GM12878 (cell line): ENCODE data around the gene NR2F2. TPM values are rescaled to one million over a fixed set of nuclear protein-coding genes. Genes with fewer than 3 reads are reported as not detected.

Experiments
- ATAC-seq: fragments of 200-7000 bp; cut with Tn5 transposase; 3 replicates; pipeline ENCODE4 v1.9.1; 2020; ENCODE audit warnings: mild to moderate bottlenecking, moderate library complexity
- BruUV-seq: library from RNA; stranded (reverse); fragments of 400-500 nt; replicated peaks from 2 replicates; lab custom pipeline; 2021; lab: Mats Ljungman, UMichigan
- CTCF ChIA-PET: fragments of 300-600 bp; sonication (Branson Sonifier 250); formaldehyde crosslinking; extraction: SDS; loops from one replicate; lab custom pipeline; 2021; ENCODE audit warnings: inconsistent platforms; lab: Yijun Ruan, JAX
- POLR2A ChIA-PET: fragments of 350-600 bp; formaldehyde crosslinking; extraction: SDS; loops from one replicate; lab custom pipeline; 2021; ENCODE audit warnings: inconsistent platforms; lab: Charles Lee
- RAD21 ChIA-PET: fragments of 300-600 bp; sonication (Branson Sonifier 250); formaldehyde crosslinking; loops from one replicate; lab custom pipeline; 2023; ENCODE audit warnings: antibody characterized with exemption; ENCODE audit not compliant: unreplicated experiment; lab: Charles Lee
- SMC1A ChIA-PET: fragments of 300-600 bp; sonication (Branson Sonifier 250); formaldehyde crosslinking; loops from one replicate; lab custom pipeline; 2023; ENCODE audit not compliant: unreplicated experiment, uncharacterized antibody; lab: Charles Lee
- DNase-seq: peaks from one replicate; pipeline ENCODE4 v3.0.0-alpha.2; 2011; ENCODE audit warnings: low read depth, low spot score
- FAIRE-seq: peaks from 3 replicates; lab custom pipeline; 2011; peaks lifted over from hg19 to GRCh38; lab: Jason Lieb, UNC
- H2AFZ ChIP-seq: 2 replicates; pipeline ENCODE4 v1.6.0; 2011; ENCODE audit warnings: low read depth, low read length, control low read depth; ENCODE audit not compliant: control insufficient read depth
- H3K27ac ChIP-seq: 2 replicates; pipeline ENCODE4 v1.5.1; 2011; ENCODE audit warnings: control low read depth; ENCODE audit not compliant: control insufficient read depth, insufficient read depth
- H3K27me3 ChIP-seq, 2 experiments: replicated peaks in 1 of 2; 2 replicates each; pipeline versions ENCODE4 v1.6.0 to v1.6.1; 2011; ENCODE audit warnings: low read length in 1 of 2; ENCODE audit not compliant: control insufficient read depth in 2 of 2, insufficient read depth in 2 of 2
- H3K36me3 ChIP-seq, 2 experiments: 2 replicates each; pipeline ENCODE4 v1.5.1; 2011; ENCODE audit warnings: low read length in 1 of 2; ENCODE audit not compliant: control insufficient read depth in 2 of 2, insufficient read depth in 2 of 2
- H3K4me1 ChIP-seq: 2 replicates; pipeline ENCODE4 v1.6.1; 2011; ENCODE audit warnings: mild to moderate bottlenecking, low read length, moderate library complexity, mixed read lengths; ENCODE audit not compliant: control insufficient read depth, insufficient read depth
- H3K4me2 ChIP-seq: 2 replicates; pipeline ENCODE4 v1.6.0; 2011; ENCODE audit warnings: control low read depth; ENCODE audit not compliant: control insufficient read depth, insufficient read depth
- H3K4me3 ChIP-seq: fragments of 200-600 bp; sonication (generic); 2 replicates; pipeline ENCODE4 v1.5.1; 2016
- H3K79me2 ChIP-seq: 2 replicates; pipeline ENCODE4 v1.6.0; 2011; ENCODE audit warnings: low read length; ENCODE audit not compliant: control insufficient read depth, insufficient read depth
- H3K9ac ChIP-seq: 2 replicates; pipeline ENCODE4 v1.8.0; 2011; ENCODE audit warnings: low read length, control low read depth, mixed read lengths; ENCODE audit not compliant: control insufficient read depth, insufficient read depth
- H3K9me3 ChIP-seq: replicated peaks from 3 replicates; pipeline ENCODE4 v1.5.1; 2011; ENCODE audit warnings: mild to moderate bottlenecking, low read length; ENCODE audit not compliant: control insufficient read depth, insufficient read depth
- H4K20me1 ChIP-seq: 2 replicates; pipeline ENCODE4 v1.6.0; 2011; ENCODE audit not compliant: control insufficient read depth, insufficient read depth
- CBX3 ChIP-seq: fragments of 200-600 bp; sonication (generic); IDR thresholded peaks from 2 replicates; pipeline ENCODE4 v1.6.1; 2016; ENCODE audit warnings: low read depth, borderline replicate concordance
- IKZF2 ChIP-seq, 2 experiments: fragments of 450-650 bp; IDR thresholded peaks; 2 replicates each; pipeline ENCODE4 v1.6.1; 2017; ENCODE audit warnings: mild to moderate bottlenecking in 2 of 2, moderate library complexity in 2 of 2
- MTA2 ChIP-seq: fragments of 450-650 bp; IDR thresholded peaks from 2 replicates; pipeline ENCODE4 v1.6.1; 2016; ENCODE audit warnings: low read depth, mild to moderate bottlenecking, moderate library complexity
- NFXL1 ChIP-seq: fragments of 450-650 bp; IDR thresholded peaks from 2 replicates; pipeline ENCODE4 v1.6.1; 2017; ENCODE audit warnings: antibody characterized with exemption, mild to moderate bottlenecking, borderline replicate concordance
- NRF1 ChIP-seq: conservative IDR thresholded peaks from 2 replicates; pipeline ENCODE4 v1.6.1; 2011; ENCODE audit warnings: mild to moderate bottlenecking, low read depth, low read length, improper control_type of control experiment
- RAD21 ChIP-seq: IDR thresholded peaks from 2 replicates; pipeline ENCODE4 v1.6.1; 2011; ENCODE audit warnings: mild to moderate bottlenecking, low read depth, low read length, moderate library complexity; ENCODE audit not compliant: insufficient read depth
- RB1 ChIP-seq: fragments of 450-650 bp; formaldehyde crosslinking; IDR thresholded peaks from 2 replicates; pipeline ENCODE4 v1.6.1; 2017; ENCODE audit warnings: mild to moderate bottlenecking, borderline replicate concordance
- SMC3 ChIP-seq: IDR thresholded peaks from 2 replicates; pipeline ENCODE4 v1.6.1; 2011; ENCODE audit warnings: low read length, improper control_type of control experiment, borderline replicate concordance
- SREBF2 ChIP-seq: IDR thresholded peaks from 2 replicates; pipeline ENCODE4 v1.6.1; 2012; ENCODE audit warnings: mild to moderate bottlenecking, low read length
- TCF3 ChIP-seq: IDR thresholded peaks from 2 replicates; pipeline ENCODE4 v1.6.1; 2012; ENCODE audit warnings: low read depth, mild to moderate bottlenecking, low read length, borderline replicate concordance; ENCODE audit not compliant: insufficient read depth
- ZBED1 ChIP-seq: IDR thresholded peaks from 2 replicates; pipeline ENCODE4 v1.6.1; 2016; ENCODE audit warnings: borderline replicate concordance
- WGBS: methylation state at CpG from one replicate; pipeline ENCODE4 v1.1.6; 2016; ENCODE audit warnings: low lambda C conversion rate; ENCODE audit not compliant: insufficient replicate concordance, insufficient coverage; ENCODE audit errors: missing lambda C conversion rate; 5-methylcytosine and 5-hydroxymethylcytosine counted together
- in situ Hi-C: fragments of 300-500 bp; cut with MboI; formaldehyde crosslinking; loops from 9 replicates; pipeline ENCODE4 v1.14.3; 2018; ENCODE audit warnings: mixed read lengths
- intact Hi-C: fragments of 100-400 bp; cut with micrococcal nuclease; formaldehyde crosslinking; loops from one replicate; pipeline ENCODE4 v1.14.2; 2022; ENCODE audit not compliant: unreplicated experiment
- polyA plus RNA-seq, 11 experiments: library from polyadenylated mRNA; depleted of rRNA in 4 of 11; unstranded in 6 of 11; stranded (reverse) in 5 of 11; fragments of >200 nt; fragmentation: Nextera tagmentation in 4 of 11; fragmentation: Illumina TruSeq in 1 of 11; extraction: Ambion mirVana in 4 of 11; extraction: Trizol in 1 of 11; gene quantifications; 1 replicate in 1 of 11; 2 replicates in 10 of 11; pipeline versions ENCODE4 v1.2.1 to v1.2.3, GENCODE V29; 2011 to 2016; ENCODE audit warnings: inconsistent platforms in 2 of 11, missing spikeins in 2 of 11, low read depth in 1 of 11
- total RNA-seq, 4 experiments: library from RNA; depleted of rRNA in 3 of 4; stranded (reverse); fragments of >200 nt in 3 of 4; fragmentation: Illumina TruSeq in 1 of 4; extraction: Trizol in 1 of 4; gene quantifications; 2 replicates each; pipeline versions ENCODE4 v1.2.1 to v1.2.3, GENCODE V29; 2013 to 2021
- TF ChIP-seq, protein P1 (sequence below): IDR thresholded peaks from 2 replicates; pipeline ENCODE4 v1.6.1; 2011; ENCODE audit warnings: low read depth, low read length, improper control_type of control experiment, borderline replicate concordance
- TF ChIP-seq, protein P2 (sequence below): fragments of 450-650 bp; IDR thresholded peaks from 2 replicates; pipeline ENCODE4 v1.6.1; 2018; ENCODE audit warnings: borderline replicate concordance, mild to moderate bottlenecking; ENCODE audit not compliant: partially characterized antibody
- TF ChIP-seq, protein P3 (sequence below): IDR thresholded peaks from 2 replicates; pipeline ENCODE4 v1.6.1; 2012; ENCODE audit warnings: low read depth, low read length, improper control_type of control experiment
- TF ChIP-seq, protein P4 (sequence below): IDR thresholded peaks from 2 replicates; pipeline ENCODE4 v1.6.1; 2011; ENCODE audit warnings: mild to moderate bottlenecking, low read depth, low read length, moderate library complexity; ENCODE audit not compliant: insufficient replicate concordance
- TF ChIP-seq, protein P5 (sequence below): fragments of 450-650 bp; IDR thresholded peaks from 2 replicates; pipeline ENCODE4 v1.6.1; 2017; ENCODE audit warnings: low read depth, mild to moderate bottlenecking, moderate library complexity

Gene NR2F2
- total and polyA plus RNA-seq, 10 of the 15 experiments (the other 5 are each of a cell fraction or from before 2014, with no cell fraction given) = 1.1 to 10.1 (median 3.2) TPM

DNA sequence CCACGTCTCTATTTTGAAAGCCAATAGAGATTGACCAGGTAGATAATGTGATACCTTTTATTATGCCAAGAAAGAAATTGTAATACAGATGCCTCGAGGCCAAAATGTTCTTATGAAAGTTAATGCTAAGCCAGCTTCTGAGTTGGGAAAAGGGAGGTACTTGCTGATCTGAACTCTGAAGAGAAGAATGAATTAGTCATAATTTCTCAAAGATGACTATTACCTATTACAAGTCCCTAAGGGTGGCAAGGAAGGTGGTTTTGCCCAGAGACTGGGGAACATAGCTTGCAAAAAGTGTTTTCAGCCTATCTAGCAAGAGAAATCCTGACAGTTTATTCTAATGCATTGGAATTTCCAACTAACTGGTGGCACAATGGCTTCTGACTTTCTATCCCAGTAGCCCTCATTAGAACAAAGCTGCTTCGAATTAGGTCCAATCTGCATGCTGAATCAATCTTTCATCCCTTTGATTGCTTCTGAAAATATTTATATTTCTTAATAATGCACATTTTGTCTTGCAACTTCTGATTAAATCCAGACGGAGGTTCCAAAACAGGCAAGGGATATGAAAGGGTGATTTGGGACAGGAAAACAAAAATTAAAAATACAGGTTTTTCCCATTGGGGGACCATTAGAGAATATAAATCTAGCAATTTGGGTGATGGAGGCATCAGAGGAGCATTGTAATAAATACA lies 17.7 kb upstream of the NR2F2 start:
- Histone ChIP-seq H4K20me1 (no peaks in the 10 kb centered on the region), H3K27me3 (no peaks in the 10 kb centered on the region), H3K9me3 (no peaks in the 10 kb centered on the region), H3K4me3 (no peak overlapping the region), H2AFZ (no peak overlapping the region), H3K4me1 (no peaks in the 10 kb centered on the region), H3K79me2 (no peaks in the 10 kb centered on the region), H3K4me2 (no peak overlapping the region), H3K36me3 (no peaks in the 10 kb centered on the region), H3K9ac (no peak overlapping the region), H3K27ac (no peak overlapping the region)
- RAD21 ChIA-PET = interaction anchor here (1.0 kb wide), 1 partner anchor 1026 kb away, joined by 4 read pairs; no protein-coding TSS in a partner anchor
- POLR2A ChIA-PET = interaction anchor here (1.2 kb wide), 1 partner anchor 339 kb away, joined by 3 read pairs; no protein-coding TSS in a partner anchor
- ATAC-seq (peak; percentile 31; the same call in 1 of the 3 replicates), DNase-seq (no peak), FAIRE-seq (no peak)
- under 1% methylated on average over 4 of the region's 4 CpGs for WGBS
- in situ Hi-C loops = no loop called here
- SMC1A ChIA-PET = interaction anchor here (1.0 to 3.6 kb wide), 2 partner anchors 8 to 264 kb away, joined by 3 to 26 read pairs; no protein-coding TSS in a partner anchor
- CTCF ChIA-PET = interaction anchor here (0.6 to 1.4 kb wide), 3 partner anchors 9 to 1024 kb away, joined by 3 to 4 read pairs (median 4); no protein-coding TSS in a partner anchor
- no TSS peak for BruUV-seq
- intact Hi-C loops = no loop called here
- TF ChIP-seq TCF3 (no peak), SREBF2 (no peak), ZBED1 (no peak), CBX3 (no peak), RAD21 (no peak), IKZF2 (IDR thresholded peaks at IDR 0.05) (no peak), NFXL1 (no peak), RB1 (no peak), NRF1 (no peak), MTA2 (no peak), SMC3 (no peak)
- TF ChIP-seq, protein P1, sequence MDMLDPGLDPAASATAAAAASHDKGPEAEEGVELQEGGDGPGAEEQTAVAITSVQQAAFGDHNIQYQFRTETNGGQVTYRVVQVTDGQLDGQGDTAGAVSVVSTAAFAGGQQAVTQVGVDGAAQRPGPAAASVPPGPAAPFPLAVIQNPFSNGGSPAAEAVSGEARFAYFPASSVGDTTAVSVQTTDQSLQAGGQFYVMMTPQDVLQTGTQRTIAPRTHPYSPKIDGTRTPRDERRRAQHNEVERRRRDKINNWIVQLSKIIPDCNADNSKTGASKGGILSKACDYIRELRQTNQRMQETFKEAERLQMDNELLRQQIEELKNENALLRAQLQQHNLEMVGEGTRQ = no peak
- TF ChIP-seq, protein P2, sequence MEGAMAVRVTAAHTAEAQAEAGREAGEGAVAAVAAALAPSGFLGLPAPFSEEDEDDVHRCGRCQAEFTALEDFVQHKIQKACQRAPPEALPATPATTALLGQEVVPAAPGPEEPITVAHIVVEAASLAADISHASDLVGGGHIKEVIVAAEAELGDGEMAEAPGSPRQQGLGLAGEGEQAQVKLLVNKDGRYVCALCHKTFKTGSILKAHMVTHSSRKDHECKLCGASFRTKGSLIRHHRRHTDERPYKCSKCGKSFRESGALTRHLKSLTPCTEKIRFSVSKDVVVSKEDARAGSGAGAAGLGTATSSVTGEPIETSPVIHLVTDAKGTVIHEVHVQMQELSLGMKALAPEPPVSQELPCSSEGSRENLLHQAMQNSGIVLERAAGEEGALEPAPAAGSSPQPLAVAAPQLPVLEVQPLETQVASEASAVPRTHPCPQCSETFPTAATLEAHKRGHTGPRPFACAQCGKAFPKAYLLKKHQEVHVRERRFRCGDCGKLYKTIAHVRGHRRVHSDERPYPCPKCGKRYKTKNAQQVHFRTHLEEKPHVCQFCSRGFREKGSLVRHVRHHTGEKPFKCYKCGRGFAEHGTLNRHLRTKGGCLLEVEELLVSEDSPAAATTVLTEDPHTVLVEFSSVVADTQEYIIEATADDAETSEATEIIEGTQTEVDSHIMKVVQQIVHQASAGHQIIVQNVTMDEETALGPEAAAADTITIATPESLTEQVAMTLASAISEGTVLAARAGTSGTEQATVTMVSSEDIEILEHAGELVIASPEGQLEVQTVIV = no peak
- TF ChIP-seq, protein P3, sequence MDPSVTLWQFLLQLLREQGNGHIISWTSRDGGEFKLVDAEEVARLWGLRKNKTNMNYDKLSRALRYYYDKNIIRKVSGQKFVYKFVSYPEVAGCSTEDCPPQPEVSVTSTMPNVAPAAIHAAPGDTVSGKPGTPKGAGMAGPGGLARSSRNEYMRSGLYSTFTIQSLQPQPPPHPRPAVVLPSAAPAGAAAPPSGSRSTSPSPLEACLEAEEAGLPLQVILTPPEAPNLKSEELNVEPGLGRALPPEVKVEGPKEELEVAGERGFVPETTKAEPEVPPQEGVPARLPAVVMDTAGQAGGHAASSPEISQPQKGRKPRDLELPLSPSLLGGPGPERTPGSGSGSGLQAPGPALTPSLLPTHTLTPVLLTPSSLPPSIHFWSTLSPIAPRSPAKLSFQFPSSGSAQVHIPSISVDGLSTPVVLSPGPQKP = no peak
- TF ChIP-seq, protein P4, sequence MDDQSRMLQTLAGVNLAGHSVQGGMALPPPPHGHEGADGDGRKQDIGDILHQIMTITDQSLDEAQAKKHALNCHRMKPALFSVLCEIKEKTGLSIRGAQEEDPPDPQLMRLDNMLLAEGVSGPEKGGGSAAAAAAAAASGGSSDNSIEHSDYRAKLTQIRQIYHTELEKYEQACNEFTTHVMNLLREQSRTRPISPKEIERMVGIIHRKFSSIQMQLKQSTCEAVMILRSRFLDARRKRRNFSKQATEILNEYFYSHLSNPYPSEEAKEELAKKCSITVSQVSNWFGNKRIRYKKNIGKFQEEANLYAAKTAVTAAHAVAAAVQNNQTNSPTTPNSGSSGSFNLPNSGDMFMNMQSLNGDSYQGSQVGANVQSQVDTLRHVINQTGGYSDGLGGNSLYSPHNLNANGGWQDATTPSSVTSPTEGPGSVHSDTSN = no peak
- TF ChIP-seq, protein P5, sequence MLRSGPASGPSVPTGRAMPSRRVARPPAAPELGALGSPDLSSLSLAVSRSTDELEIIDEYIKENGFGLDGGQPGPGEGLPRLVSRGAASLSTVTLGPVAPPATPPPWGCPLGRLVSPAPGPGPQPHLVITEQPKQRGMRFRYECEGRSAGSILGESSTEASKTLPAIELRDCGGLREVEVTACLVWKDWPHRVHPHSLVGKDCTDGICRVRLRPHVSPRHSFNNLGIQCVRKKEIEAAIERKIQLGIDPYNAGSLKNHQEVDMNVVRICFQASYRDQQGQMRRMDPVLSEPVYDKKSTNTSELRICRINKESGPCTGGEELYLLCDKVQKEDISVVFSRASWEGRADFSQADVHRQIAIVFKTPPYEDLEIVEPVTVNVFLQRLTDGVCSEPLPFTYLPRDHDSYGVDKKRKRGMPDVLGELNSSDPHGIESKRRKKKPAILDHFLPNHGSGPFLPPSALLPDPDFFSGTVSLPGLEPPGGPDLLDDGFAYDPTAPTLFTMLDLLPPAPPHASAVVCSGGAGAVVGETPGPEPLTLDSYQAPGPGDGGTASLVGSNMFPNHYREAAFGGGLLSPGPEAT = no peak
